Measurements from ENCODE around the gene ZNF136.
A peak's percentile ranks its signal among the peaks of the same experiment; 100 is the strongest.

Gene ZNF136

DNA sequence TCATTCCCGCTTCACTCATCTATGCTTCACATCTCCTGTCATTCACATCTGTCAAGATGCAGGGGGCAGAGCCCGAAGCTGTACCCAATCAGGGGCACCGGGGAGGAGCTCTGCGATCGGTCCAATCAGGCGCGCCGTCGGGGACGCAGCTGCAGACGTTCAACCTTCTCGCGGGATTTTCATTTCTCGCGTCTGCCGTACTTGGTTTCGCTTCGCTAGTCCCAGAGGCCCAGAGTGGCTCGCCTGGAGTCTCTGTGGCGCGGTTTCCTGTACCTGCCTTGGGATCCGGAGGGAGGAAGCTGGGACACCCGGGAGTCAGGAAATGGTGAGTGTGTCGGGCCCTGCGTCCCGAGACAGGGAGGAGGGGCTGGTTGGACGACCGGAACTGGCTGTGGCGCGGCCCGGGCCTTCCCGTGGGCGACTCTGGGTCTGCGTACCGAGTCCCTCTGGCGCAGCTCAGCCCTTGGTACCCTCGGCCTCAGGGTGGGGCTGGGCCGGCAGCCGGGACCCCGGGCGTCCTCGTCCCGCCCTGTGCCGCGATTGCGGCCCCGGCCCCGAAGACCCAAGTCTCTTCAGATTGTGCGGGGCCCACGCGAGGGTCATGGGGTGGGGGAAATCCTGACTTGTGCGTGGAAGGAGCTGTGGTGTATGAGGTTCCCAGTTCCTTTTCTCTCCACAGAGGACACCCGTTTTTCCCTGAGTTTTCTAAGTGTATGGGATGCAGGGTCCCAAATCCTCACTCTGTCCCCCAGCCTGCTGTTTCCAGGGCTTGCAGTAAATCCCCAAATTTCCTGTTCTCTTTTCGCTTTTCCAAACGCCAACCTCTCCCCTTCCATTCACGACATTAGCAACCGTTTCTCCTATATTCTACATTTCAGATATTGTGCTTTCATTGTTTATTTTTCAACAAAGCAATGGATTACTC lies at the start of gene ZNF136:
ZNF136 (plus strand) TSS at position 215 of the 925 bp plus-strand sequence; CDS start at position 323, 108 bp downstream.
- peak; percentile 79 to 90 for DNase-seq (ENCODE audit: low read depth in 2 of 2)

DNA sequence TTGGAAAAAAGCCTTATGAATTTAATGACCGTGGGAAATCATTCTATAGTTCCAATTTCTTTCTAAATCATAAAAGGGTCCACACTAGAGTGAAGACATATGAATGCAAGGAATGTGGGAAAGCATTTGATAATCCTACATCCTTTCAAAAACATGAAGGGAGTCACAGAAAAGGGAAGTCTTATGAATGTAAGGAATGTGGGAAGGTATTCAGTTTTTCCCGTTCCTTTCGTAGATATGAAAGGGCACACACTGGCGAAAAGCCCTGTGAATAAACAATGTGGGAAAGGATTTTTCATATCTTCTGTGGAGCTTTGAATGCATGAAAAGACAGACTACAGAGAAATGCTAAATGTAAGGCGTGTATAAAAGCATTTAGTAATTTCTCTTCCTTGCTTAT lies 49.8 kb upstream of the ZNF136 start:
- DNase-seq (ENCODE audit: low read depth in 2 of 2): no peak

DNA sequence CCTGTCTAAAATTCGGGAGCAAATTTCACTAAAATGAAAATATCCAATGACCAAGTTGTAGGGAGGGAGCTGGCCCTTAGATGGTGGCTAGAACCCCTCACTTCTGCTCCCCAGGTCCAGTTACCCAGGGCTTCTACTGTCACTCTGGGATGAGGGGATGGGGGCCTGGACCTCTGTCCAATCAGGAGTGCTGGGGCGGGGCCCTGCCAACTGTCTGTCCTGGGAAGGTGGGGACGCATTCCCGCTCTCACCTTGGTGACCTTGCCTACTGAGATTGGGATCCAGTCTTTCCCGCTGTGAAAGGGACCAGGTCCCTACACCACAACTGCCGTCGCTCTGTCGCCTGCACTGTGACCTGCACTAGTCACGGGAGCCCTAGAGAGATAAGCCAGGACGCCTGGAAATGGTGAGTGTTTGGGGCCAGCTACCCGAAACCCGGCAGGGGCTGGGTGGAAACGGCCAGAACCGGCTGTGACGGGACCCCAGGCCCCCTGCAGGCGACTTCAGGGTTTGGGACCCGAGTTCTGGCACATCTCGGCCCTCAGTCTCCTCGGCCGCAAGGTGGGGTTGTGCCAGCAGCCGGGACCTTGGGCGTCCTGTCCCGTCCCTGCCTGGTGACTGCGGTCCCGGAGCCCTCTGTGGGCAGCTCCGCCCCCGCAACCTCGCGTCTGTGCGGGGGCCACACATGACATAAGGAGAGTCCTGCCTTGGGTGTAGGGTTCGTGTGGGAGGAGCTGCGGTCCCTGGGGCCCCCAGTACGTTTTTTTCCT lies 45.5 kb upstream of the ZNF136 start:
- DNase-seq (ENCODE audit: low read depth in 2 of 2): no peak

DNA sequence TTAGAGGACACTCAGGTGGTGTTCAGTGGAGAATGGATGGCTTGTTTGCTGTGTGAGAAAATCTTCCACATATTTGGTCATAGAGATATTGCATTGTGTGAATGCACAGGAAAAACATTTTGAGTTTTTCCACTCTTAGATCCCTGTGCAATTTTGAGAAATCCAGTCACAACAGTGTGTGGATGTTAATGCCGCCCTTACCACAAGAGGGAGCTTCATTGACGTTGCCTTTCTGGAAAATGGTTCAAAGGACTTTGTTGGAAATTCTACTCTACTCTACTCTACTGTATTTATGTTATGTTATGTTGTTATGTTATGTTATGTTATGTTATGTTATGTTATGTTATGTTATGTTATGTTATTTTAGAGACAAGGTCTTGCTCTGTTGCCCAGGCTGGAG lies 36.2 kb upstream of the ZNF136 start:
- DNase-seq (ENCODE audit: low read depth in 2 of 2): no peak

DNA sequence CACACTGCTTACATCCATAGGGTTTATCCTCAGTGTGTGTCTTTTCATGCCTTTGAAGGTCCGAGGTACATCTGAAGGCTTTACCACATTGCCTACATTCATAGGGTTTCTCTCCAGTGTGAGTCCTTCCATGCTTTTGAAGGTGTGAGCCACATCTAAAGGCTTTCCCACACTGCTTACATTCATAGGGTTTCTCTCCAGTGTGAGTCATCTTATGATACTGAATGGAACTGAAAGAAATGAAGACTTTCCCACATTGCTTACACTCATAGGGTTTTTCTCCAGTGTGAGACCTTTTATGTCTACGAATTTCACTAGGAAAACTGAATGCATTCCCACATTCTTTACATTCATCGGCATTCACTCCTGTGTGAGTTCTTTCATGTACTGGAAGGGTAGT lies 29.8 kb upstream of the ZNF136 start:
- DNase-seq (ENCODE audit: low read depth in 2 of 2): no peak

DNA sequence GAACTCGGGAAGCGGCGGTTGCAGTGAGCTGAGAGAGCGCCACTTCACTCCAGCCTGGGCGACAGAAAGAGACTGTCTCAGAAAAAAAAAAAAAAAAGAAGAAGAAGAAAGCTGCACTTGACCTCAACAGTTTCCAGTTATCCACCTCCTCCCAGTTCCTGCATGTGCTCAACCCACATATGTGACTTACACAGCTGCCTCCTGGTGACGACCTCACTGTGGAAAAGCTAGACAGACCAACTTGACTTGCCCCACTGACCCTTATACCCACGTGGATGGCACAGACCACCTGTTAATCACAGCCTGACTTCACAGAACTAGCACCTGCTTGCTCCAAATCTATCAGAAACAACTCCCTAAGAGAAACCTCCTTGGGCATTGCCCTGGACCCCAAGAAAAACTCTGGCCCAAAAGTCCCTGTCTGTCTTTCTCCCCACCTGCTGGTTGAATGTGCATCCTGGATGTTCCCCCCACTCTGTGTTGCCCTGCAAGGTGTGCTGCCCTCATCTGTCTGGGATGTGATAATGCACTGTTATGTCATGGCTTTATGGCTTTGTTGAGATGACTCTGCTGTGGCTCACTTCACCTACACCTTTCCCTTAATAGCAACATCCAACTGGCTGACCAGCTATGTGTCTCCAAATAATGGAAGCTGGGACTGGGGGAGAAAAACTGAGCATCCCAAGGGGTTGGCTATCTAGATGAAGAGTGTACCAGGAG lies 25.5 kb upstream of the ZNF136 start:
- DNase-seq (ENCODE audit: low read depth in 2 of 2): no peak

DNA sequence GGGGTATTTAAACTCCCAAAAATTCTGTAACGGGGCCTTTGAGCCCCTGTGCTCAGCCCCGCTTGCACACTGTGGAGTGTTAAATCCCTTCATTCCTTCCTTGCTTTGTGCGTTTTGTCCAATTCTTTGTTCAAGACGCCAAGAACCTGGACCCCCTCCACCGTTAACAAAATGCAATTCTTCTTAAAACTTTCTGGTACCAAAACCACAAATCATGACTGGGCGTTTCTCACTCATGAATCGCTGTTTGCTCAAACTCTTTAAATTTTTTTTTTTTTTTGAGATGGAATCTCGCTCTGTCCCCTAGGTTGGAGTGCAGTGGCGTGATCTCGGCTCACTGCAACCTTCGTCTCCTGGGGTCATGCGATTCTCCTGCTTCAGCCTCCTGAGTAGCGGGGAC lies 23.6 kb upstream of the ZNF136 start:
- no peak for DNase-seq (ENCODE audit: low read depth in 2 of 2)

DNA sequence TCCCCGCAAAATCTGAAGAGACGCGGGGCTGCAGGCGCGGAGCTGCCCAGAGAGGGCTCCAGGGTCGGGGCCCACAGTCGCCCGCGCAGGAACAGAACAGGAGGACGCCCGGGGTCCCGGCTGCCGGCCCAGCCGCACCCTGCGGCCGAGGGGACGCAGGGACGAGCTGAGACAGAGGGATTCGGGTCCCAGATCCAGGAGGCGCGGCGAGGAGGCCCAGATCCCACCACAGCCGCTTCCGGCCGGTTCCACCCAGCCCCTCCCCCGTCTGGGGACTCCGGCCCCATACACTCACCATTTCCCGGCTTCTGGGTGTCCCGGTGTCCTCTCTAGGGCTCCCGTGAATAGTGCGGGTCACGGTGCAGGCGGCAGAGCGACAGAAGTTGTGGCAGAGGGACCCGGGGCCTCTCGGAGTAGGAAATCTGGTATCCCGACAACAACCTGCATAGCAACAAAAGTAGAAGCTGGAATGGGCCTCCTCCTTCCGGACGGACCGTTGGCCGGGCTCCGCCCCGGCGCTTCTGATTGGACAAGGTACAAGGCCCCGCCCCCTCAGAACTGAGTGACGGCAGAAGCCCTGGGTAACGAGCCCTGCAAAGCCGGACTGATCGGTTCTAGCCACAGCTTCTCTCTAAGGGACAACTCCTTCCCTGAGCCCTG lies 22.9 kb upstream of the ZNF136 start, which contains the start of gene ZNF20:
ZNF20 (minus strand) TSS at position 466 of the 660 bp plus-strand sequence; CDS start at position 298, 168 bp downstream.
- peak; percentile 71 to 75 for DNase-seq (ENCODE audit: low read depth in 2 of 2)

DNA sequence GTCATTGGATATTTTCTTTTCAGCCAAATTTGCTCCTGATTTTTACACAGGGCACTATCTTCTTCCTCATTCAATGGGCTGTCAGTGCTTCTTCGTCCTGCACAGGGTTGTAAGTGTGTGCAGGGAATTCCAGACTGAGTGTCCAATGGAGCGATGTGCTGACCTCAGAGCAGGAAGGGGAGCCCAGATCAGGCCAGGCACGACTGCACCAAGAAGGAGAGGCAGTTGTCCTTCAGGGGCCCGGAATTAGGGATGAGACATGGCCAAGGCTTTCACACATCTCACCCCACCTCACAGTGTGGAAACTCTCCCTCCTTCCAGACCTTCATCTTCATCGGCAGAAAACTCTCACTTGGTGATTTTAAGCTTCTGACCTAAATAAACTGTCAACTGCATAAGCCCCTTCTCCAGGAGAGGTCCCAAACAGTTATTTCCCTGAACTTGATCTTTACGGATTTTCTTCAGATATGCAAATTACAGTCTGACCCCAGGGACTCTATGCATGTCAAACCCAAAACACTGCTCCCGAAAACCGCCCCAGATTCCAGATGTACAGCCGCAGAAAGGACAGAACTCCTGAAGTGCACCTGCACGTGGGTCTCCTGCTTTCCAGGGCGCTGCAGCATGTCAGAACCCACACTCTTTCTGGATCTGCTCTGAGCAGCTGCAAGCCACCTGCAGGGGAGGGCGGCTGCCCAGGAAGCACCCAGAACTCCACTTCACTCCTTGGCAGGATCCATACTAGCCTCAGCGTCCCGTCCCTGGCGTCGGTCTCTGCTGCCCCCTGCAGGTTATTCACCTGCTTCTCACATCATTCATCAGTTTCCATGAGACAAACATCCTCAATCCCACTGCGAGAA lies 22.1 kb upstream of the ZNF136 start:
- peak; percentile 55 to 67 for DNase-seq (ENCODE audit: low read depth in 2 of 2)

DNA sequence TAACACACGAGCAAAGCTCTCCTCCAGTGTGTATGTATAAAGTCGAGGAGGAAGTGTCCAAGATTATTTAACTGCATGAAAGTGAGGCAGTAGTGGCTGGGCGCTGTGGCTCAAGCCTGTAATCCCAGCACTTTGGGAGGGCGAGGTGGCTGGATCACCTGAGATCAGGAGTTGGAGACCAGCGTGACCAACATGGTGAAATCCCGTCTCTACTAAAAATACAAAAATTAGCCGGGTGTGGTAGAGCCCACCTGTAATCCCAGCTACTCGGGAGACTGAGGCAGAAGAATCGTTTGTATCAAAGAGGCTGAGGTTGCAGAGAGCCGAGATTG lies 21.5 kb upstream of the ZNF136 start:
- no peak for DNase-seq (ENCODE audit: low read depth in 2 of 2)

DNA sequence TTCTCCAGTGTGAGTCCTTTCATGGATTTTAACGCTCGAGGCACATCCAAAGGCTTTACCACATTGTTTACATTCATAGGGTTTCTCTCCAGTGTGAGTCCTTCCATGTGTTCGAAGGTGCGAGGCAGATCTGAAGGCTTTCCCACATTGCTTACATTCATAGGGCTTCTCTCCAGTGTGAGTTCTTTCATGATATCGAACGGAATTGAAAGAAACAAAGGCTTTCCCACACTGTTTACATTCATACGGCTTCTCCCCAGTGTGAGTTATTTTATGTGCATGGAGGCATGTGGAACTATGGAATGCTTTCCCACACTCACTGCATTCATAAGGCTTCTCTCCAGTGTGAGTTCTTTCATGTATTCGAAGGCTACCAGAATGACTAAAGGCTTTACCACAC lies 17.5 kb upstream of the ZNF136 start:
- DNase-seq (ENCODE audit: low read depth in 2 of 2): no peak

DNA sequence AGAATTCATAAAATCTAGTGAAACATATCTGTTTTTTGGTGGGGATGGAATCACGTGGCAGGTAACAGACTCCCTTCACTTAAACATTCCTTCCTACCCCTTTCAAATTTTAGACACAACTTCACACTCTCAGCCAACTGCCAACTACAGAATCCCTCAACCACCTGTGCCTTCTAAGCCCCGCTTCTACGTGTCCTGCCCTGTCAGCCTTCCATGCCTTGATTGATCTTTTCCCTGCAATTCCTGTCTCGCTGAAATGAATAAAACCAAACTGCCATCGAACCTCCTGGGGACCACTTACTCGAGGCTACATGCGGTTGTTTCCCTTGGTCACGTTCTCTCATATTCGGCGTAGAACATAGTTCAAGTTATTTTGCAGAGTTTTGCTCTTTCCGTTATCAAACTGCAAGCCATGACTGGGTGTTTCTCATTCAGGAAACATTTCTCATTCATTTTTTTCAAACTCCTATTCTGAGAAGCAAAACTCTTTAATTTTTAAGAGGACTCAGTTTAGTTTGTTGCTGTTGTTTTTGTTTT lies 7.5 kb upstream of the ZNF136 start:
- no peak for DNase-seq (ENCODE audit: low read depth in 2 of 2)

DNA sequence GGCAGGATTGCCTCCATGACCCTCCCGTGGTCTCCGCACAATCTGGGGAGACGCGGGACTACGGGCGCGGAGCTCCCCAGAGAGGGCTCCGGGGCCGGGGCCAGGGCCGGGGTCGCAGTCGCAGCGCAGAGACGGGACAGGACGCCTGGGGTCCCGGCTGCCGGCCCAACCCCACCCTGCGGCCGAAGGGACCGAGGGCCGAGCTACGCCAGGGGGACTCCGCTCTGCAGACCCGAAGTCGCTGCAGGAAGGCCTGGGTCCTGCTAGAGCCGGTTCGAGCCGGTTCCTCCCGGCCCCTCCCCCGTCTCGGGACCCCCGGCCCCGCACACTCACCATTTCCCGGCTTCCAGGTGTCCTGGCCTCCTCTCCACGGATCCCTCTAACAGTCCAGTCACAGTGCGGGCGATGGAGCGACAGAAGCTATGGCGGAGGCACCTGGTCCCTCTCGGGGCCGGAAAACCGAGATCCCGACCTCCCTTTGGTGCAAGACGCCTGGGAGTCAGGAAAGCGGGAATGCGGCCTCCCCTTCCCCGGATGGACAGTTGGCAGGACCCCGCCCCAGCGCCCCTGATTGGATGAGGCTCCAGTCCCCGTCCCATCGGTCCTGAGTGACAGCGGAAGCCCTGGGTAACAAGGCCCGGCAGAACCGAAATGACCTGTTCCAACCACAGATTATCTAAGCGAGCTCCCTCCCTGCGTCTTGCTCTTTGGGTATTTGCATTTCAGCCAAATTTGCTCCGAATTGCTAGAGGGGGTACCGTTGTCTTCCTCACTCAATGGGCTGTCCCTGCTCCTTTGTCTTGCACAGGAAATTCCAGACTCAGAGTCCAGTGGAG lies 6.5 kb upstream of the ZNF136 start, which contains the start of gene ZNF625:
ZNF625 (minus strand) TSS at position 512 of the 836 bp plus-strand sequence; CDS start at position 336, 176 bp downstream.
- DNase-seq (ENCODE audit: low read depth in 2 of 2): no peak

DNA sequence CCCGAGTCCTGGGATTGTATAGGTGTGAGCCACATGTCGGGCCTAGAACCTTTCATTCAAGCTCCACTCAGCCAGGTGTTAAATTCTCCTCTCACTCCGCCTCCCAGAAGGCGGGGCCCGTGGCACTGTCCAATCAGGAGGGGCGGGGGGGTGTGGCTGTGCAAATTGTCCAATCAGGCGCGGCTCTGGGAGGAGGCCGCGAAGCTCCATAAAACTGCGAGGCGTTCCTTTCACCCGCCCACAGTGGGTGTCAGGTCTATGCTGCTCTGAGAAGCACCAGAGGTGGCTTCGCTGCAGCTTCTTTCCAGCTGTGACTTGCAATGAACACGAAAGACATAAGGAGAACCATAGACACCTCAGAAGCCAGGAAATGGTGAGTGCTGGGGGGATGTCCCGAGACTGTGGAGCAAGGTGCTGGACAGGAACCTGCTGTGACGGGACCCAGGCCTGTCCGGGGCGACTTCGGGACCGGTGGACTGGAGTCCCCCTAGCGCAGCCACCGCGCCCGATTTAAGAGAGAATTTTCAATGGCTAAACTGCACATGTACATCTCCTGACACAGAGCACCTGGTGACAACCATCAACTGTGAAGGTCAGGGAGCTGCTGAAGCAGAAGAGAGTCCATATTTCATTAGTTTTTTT lies 3.0 kb upstream of the ZNF136 start:
- no peak for DNase-seq (ENCODE audit: low read depth in 2 of 2)

DNA sequence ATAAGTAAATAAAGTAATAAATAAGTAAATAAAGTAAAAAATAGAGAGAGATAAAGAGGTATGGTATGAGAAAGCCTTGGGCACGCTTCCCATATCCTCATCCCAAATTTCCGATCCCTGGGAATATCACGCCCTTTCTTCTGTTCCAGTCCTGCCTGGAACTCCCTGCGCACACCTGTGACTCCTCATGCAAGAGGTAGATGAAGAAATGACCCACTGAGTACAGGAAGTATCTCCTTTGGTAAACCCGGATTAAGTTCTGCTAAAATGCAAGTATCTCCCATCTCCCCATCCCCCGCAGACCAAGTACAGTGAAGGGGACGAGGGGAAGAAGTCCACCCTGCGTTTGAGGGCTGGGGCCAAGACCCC lies 399 bp upstream of the ZNF136 start:
- no peak for DNase-seq (ENCODE audit: low read depth in 2 of 2)

DNA sequence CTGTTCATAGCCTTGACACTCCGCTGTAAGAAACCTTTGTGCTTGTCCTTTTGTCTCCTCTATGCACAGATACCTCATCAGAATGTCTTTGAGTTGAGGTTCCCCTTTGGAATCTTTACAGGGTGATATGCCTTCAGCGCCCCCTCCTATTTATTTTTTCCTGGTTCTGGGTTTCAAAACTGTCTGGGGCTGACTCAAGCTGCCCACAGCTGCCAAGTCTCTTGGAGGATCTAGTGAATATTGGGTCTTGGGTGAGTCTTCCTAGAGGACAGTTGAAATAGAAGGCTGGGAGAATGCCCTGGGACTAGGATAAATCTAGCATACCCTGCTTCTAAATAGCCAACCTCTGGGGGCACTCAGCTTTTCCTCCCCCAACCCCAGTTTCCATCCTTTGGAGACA lies 930 bp downstream of the ZNF136 start:
- DNase-seq (ENCODE audit: low read depth in 2 of 2): no peak

DNA sequence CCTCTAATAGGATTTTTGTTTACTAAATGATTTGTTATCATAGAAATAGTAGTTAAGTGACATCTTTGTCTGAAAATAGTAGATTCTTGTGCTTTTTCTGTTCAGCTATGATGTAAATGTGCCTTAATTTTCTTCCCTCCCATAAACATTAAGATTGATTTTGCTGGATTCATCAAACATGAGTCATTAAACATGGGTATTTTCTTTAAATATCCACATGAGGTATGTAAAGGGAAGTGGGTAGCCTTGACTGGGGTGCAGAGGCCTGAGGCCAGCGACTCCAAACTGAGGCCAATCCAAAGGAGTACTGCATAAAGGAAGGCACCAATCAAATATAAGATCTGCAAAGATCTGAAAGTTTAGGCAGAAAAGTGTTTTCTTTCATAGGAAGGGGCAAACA lies 3.7 kb downstream of the ZNF136 start:
- no peak for DNase-seq (ENCODE audit: low read depth in 2 of 2)

DNA sequence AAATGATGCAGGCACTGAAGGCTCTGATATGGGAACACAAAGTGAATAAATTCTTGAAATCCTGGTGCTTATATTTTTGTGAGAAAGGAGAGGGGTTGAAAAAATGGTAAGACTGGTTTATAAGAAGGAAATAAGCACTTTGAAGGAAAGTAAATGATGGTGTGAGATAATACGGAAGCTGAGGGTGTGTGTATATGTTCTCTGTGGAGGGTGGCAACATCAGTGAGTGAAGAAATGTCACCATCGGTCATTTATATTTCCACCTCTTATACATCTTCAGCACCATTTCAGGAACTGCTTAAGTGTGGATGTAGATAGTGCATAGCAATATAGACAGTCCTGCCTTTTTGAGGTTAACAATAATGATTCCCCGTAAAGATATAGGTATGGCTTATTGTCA lies 17.5 kb downstream of the ZNF136 start:
- DNase-seq (ENCODE audit: low read depth in 2 of 2): no peak

DNA sequence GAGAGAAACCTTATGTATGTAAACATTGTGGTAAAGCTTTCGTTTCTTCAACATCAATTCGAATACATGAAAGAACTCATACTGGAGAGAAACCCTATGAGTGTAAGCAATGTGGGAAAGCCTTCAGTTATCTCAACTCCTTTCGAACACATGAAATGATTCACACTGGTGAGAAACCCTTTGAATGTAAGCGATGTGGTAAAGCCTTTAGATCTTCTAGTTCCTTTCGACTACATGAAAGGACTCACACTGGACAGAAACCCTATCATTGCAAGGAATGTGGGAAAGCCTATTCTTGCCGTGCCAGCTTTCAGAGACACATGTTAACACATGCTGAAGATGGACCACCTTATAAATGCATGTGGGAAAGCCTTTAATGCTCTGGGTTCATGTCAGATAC lies 24.7 kb downstream of the ZNF136 start:
- no peak for DNase-seq (ENCODE audit: low read depth in 2 of 2)

Measured in stimulated activated CD8-positive, alpha-beta memory T cell treated with anti-CD3 and anti-CD28 coated beads, Interleukin-15, amount 100 ng/mL, for 4 hours (primary cell).